Activated T-cell treated with anti-CD3 and anti-CD28 coated beads, Interleukin-2, amount 50 U/mL, for 72 hours (primary cell): Measurements from ENCODE around the gene ECEL1. TPM values are rescaled to one million over a fixed set of nuclear protein-coding genes. Genes with fewer than 3 reads are reported as not detected.

Experiments used
- ATAC-seq, 2 donors: fragments of 150-1000 bp; cut with Tn5 transposase; replicated peaks in 1 of 2; 2 replicates each; pipeline ENCODE4 v1.10.0; 2021; ENCODE audit warnings: moderate library complexity in 2 of 2, mild to moderate bottlenecking in 1 of 2
- DNase-seq, 2 donors: peaks; one replicate each; pipeline ENCODE4 v3.0.0; 2021 to 2022; ENCODE audit warnings: mixed read lengths in 1 of 2
- H3K27ac Mint-ChIP-seq: one replicate; pipeline ENCODE4 v1.8.0; 2022; ENCODE audit warnings: mild to moderate bottlenecking, moderate library complexity, mixed read lengths
- H3K27me3 Mint-ChIP-seq: one replicate; pipeline ENCODE4 v1.8.0; 2022; ENCODE audit warnings: low read depth, mixed read lengths
- H3K36me3 Mint-ChIP-seq, 2 donors: one replicate each; pipeline ENCODE4 v1.8.0; 2022; ENCODE audit warnings: mixed read lengths in 2 of 2, mild to moderate bottlenecking in 1 of 2; ENCODE audit not compliant: insufficient read depth in 2 of 2
- H3K4me1 Mint-ChIP-seq: one replicate; pipeline ENCODE4 v1.8.0; 2022; ENCODE audit warnings: low read depth, mixed read lengths
- H3K4me3 Mint-ChIP-seq, 2 donors: one replicate each; pipeline ENCODE4 v1.8.0; 2022; ENCODE audit warnings: mild to moderate bottlenecking in 2 of 2, mixed read lengths in 2 of 2, moderate library complexity in 2 of 2
- H3K9me3 Mint-ChIP-seq, 2 donors: one replicate each; pipeline ENCODE4 v1.8.0; 2022; ENCODE audit warnings: mixed read lengths in 2 of 2
- total RNA-seq, 2 donors: library from RNA; stranded (reverse); gene quantifications; one replicate each; pipeline ENCODE4 v1.2.3, GENCODE V29; 2022

ECEL1 gene
- total RNA-seq, 2 donors from 2014 or later, result 1.8 to 2.5 TPM

DNA sequence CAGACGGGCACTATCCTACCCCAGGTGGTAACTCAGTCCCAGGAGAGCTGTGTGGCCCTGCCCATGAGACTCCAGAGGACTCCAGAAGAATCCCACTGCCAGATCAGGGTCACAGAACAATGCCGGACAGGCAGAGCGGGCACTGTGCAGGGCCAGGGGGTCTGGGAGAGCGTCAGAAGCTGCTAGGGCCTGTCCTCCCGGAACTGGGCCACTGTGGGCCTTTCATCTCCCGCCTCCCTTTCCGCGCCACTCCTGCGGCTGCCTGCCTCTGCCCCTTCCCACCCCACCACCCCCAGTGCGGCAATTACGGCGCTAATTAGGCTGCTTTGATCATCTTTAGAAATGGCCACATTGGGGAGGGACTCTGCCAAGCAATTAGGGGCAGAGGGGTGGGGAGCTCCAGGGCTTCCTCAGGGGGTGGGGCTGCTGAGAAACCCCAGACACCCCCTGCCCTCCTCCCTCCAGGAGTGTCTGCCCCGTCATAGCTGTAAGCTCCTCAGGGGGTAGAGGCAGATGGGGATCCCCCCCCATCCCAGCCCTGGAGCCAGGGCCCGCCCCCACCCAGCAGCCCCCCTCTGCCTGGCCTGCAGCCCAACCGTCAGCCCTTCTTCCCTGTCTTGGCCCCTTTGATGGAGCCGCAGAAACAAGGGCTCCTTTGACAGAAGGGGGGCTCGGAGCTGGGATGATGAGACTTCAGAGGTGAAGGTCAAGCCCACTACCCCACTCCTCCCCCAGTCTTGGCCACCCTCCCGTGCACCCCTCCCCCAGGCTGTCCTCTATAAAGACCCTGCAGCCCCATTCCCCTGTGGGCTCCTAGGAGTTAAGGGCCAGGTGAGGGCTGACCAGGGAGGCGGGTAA lies 32.2 kb upstream of the ECEL1 start, which contains the start of gene PRSS56:
PRSS56 (plus strand) TSS at position 808 of the 858 bp plus-strand sequence. CDS start 211 bp downstream, outside the sequence.
- no peak for DNase-seq
- H3K4me1 Mint-ChIP-seq, result peaks cover 9% of the 10 kb centered on the region
- no peak within 1 kb of the TSS for H3K27ac Mint-ChIP-seq
- no peak within 1 kb of the TSS for H3K4me3 Mint-ChIP-seq
- H3K27me3 Mint-ChIP-seq, result peaks cover 29% of the 10 kb centered on the region
- no peak for ATAC-seq
- H3K9me3 Mint-ChIP-seq, result no peaks in the 10 kb centered on the region
- H3K36me3 Mint-ChIP-seq, result no peaks in the 10 kb centered on the region

DNA sequence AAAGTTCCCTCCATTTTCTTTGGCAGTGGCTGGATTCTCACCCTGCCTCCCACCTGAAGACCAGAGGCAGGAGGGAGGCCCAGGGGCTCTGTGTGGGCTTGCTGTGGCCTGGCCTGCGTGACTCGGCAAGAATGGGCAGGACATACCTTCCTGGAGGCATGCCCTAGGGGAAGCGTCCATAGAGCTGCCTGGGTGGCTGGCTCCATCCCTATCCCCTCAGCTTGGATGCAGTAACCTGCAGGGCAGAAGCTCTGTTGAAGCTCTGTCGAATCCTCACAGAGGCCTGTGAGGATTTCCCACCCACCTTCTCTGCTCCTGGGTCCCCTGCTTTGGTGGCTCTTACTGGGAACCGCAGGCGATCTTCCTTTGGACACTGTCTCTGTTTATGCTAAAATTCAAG lies 31.2 kb upstream of the ECEL1 start:
- H3K9me3 Mint-ChIP-seq, result no peaks in the 10 kb centered on the region
- H3K27ac Mint-ChIP-seq, result no peak overlapping the region
- H3K4me1 Mint-ChIP-seq, result peaks cover 9% of the 10 kb centered on the region
- DNase-seq, result no peak
- no peaks in the 10 kb centered on the region for H3K36me3 Mint-ChIP-seq
- no peak overlapping the region for H3K4me3 Mint-ChIP-seq
- no peak for ATAC-seq
- H3K27me3 Mint-ChIP-seq, result peaks cover 23% of the 10 kb centered on the region

DNA sequence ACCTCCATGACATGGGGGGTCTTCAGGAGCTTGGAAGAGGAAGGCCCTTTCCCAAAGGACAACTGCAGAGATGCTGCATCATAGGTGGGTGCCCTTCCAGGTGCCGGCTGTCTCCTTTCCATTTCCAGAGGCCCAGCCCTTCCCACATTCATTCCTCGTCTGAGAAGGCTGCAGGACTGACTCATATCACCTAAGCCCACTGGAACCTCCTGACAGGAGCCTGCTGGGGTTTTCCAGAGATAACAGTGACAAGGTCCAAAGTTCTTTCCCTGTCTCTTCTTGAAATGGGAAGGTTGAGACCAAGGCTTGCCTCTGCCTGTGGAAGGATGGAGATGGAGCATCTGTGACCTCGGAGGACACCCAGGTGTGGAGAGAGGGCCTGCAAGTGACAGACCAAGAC lies 28.9 kb upstream of the ECEL1 start:
- H3K27me3 Mint-ChIP-seq, result peaks cover 15% of the 10 kb centered on the region
- H3K4me1 Mint-ChIP-seq, result no peaks in the 10 kb centered on the region
- ATAC-seq, result no peak
- no peaks in the 10 kb centered on the region for H3K36me3 Mint-ChIP-seq
- H3K27ac Mint-ChIP-seq, result no peak overlapping the region
- H3K4me3 Mint-ChIP-seq, result no peak overlapping the region
- DNase-seq, result no peak
- H3K9me3 Mint-ChIP-seq, result no peaks in the 10 kb centered on the region

DNA sequence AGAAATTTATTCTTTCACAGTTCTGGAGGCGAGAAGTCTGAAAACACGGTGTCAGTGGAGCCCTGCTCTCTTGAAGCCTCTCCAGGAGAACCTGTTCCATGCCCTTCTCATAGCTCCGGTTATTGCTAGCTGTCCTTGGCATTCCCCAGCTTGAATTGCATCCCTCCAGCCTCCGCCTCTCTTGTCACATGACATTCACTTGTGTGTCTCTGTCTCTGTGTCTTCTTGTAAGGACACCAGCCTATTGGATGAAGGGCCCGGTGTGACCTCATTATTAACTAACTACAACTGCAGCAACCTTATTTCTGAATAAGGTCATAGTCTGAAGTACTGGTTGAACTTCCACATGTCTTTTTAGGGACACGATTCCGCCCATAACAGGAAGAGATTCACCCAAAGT lies 28.0 kb upstream of the ECEL1 start:
- DNase-seq (no peak), ATAC-seq (no peak)
- peaks cover 10% of the 10 kb centered on the region for H3K27me3 Mint-ChIP-seq
- no peak overlapping the region for H3K27ac Mint-ChIP-seq
- no peaks in the 10 kb centered on the region for H3K4me1 Mint-ChIP-seq
- no peak overlapping the region for H3K4me3 Mint-ChIP-seq
- H3K9me3 Mint-ChIP-seq, result no peaks in the 10 kb centered on the region
- H3K36me3 Mint-ChIP-seq, result no peaks in the 10 kb centered on the region

- DNase-seq, result no peak
- Mint-ChIP-seq H3K9me3 (no peaks in the 10 kb centered on the region), H3K4me3 (no peak overlapping the region), H3K36me3 (no peaks in the 10 kb centered on the region), H3K4me1 (no peaks in the 10 kb centered on the region), H3K27ac (no peak overlapping the region), H3K27me3 (no peaks in the 10 kb centered on the region)
- no peak for ATAC-seq
Observed at GRCh38 chr2:232513353-232513752, 25.7 kb upstream of the ECEL1 start.

DNA sequence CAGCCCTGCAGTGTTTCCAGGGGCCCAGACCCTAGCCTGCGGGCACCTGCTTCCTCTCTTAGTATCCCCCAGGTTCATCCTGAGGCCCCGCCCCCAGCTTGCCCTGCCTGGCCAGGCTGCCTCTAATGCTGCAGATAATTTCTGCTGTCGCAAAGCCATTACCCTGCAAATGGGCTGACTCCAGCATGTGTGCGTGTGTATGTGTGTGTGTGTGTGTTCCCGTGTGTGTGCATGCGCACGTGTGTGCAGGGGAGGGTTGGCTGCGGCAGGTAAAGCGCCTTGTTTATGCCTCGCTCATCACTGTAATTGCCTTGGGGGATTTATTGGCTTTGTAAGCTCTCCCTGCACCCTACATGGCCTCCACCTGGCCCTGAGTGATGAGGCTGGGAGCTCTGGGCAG lies 25.0 kb upstream of the ECEL1 start:
- H3K27ac Mint-ChIP-seq, result no peak overlapping the region
- H3K36me3 Mint-ChIP-seq, result no peaks in the 10 kb centered on the region
- no peaks in the 10 kb centered on the region for H3K27me3 Mint-ChIP-seq
- DNase-seq, result no peak
- no peak overlapping the region for H3K4me3 Mint-ChIP-seq
- H3K9me3 Mint-ChIP-seq, result no peaks in the 10 kb centered on the region
- no peaks in the 10 kb centered on the region for H3K4me1 Mint-ChIP-seq
- ATAC-seq, result no peak

DNA sequence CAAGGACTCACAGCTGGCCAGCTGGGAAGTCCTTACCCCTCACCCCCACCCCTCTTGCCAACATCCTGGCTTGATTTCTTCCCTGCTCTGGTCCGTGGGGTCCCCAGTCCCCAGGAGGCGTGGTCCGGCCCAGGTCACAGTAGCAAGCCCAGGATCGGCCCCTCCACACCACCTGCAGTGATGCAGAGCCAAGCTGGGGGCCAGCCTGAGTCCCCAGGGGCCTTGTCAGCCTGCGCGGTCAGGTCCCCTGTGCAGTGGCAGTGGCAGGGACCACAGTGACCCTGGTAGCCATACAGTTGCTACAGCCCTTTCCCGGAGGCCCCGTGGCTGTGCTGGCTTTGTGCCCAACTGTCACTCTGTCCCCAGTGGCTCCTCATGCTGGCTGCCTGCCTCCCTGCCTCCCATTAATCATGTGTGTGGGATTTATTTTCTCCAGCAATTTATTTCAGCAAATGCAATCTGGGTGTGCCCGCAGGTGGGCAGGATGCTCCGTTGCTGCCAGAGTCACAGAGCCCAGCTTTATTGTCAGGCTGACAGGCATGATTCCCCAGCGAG lies 23.8 kb upstream of the ECEL1 start:
- Mint-ChIP-seq H3K9me3 (no peaks in the 10 kb centered on the region), H3K27ac (no peak overlapping the region), H3K4me3 (no peak overlapping the region), H3K27me3 (peaks cover under 1% of the 10 kb centered on the region), H3K4me1 (no peaks in the 10 kb centered on the region), H3K36me3 (no peaks in the 10 kb centered on the region)
- no peak for DNase-seq
- ATAC-seq, result no peak

- no peak overlapping the region for H3K4me3 Mint-ChIP-seq
- no peaks in the 10 kb centered on the region for H3K9me3 Mint-ChIP-seq
Observed at GRCh38 chr2:232508251-232508650, 20.6 kb upstream of the ECEL1 start.

DNA sequence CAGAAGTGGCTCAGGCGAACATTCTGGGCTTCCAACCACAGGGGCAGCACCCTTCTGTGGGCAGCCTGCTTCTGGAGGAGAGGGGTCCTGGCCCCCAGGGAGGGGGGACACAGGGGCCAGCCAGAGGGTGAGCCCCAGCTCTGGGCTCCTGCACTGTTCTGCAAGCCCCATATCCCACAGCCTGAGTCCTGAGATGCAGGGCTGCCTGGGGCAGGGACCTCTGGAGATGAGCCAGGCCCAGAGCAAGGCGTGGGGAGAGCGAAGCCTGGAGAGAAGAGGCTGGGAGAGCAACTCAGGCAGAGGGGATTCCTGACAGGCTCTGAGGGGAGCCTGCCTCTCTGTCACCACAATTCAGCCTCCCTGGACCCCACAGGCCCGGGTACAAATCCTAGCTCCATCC lies 19.1 kb upstream of the ECEL1 start:
- Mint-ChIP-seq H3K27me3 (peaks cover 33% of the 10 kb centered on the region), H3K4me3 (no peak overlapping the region)

More at GRCh38 chr2:232508251-232508650, 20.6 kb upstream of the ECEL1 start:
- Mint-ChIP-seq H3K4me1 (peaks cover 10% of the 10 kb centered on the region), H3K27me3 (peaks cover 28% of the 10 kb centered on the region), H3K27ac (no peak overlapping the region), H3K36me3 (no peaks in the 10 kb centered on the region)
- no peak for DNase-seq
- no peak for ATAC-seq

DNA sequence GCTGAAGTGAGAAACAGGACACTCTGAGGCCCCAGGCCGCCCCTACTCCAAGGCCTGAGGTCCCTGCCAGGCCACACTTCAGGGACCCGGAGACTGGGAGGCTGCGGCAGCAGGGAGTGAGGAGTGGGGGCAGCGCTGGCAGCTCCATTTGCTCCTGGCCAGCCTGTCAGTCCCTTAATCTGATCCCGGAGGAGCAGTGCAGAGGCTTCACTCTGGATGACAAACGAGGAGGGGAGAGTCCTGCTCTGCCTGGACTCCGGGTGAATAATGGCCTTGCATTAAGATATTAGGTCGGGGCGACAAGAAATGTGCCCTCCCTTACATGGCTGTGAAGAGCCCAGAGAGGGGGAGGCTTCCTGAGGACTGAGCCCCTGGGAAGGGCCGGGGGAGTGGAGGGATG lies 18.2 kb upstream of the ECEL1 start:
- Mint-ChIP-seq H3K4me1 (peaks cover 15% of the 10 kb centered on the region), H3K36me3 (no peaks in the 10 kb centered on the region), H3K27ac (no peak overlapping the region), H3K9me3 (no peaks in the 10 kb centered on the region), H3K4me3 (no peak overlapping the region), H3K27me3 (peaks cover 33% of the 10 kb centered on the region)
- DNase-seq (no peak), ATAC-seq (no peak)

More for the DNA sequence above, 19.1 kb upstream of the ECEL1 start:
- DNase-seq, result no peak
- Mint-ChIP-seq H3K27ac (no peak overlapping the region), H3K9me3 (no peaks in the 10 kb centered on the region), H3K36me3 (no peaks in the 10 kb centered on the region), H3K4me1 (peaks cover 15% of the 10 kb centered on the region)
- no peak for ATAC-seq

DNA sequence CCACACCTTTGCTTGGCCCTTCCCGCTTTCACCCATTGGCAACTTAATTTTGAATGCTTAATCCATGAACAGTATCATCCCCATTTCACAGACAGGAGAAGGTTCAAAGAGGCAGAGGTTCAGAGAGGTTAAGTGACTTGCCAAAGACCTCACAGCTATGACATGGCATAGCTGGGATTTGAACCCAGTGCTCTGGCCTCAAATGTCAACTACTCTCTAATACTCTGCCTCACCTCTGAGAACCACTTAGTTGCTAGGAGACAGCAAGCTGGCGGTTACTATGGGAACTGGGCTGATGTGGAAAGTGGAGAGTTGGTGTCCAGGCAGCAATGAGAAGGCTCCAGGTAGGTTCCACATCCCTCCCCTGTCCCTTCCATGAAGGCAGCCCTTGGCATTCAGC lies 16.8 kb upstream of the ECEL1 start:
- no peaks in the 10 kb centered on the region for H3K36me3 Mint-ChIP-seq
- H3K27ac Mint-ChIP-seq, result no peak overlapping the region
- H3K27me3 Mint-ChIP-seq, result peaks cover 39% of the 10 kb centered on the region
- peak overlapping the region; percentile 23 to 71 for H3K4me3 Mint-ChIP-seq
- no peak for ATAC-seq
- DNase-seq, result no peak
- no peaks in the 10 kb centered on the region for H3K9me3 Mint-ChIP-seq
- H3K4me1 Mint-ChIP-seq, result peaks cover 15% of the 10 kb centered on the region

- Mint-ChIP-seq H3K27me3 (peaks cover 39% of the 10 kb centered on the region), H3K27ac (no peak overlapping the region), H3K9me3 (no peaks in the 10 kb centered on the region), H3K36me3 (no peaks in the 10 kb centered on the region), H3K4me1 (peaks cover 15% of the 10 kb centered on the region), H3K4me3 (peak overlapping the region; percentile 46 to 71)
- DNase-seq, result no peak
- no peak for ATAC-seq
Observed at GRCh38 chr2:232503809-232504323, 16.2 kb upstream of the ECEL1 start.

DNA sequence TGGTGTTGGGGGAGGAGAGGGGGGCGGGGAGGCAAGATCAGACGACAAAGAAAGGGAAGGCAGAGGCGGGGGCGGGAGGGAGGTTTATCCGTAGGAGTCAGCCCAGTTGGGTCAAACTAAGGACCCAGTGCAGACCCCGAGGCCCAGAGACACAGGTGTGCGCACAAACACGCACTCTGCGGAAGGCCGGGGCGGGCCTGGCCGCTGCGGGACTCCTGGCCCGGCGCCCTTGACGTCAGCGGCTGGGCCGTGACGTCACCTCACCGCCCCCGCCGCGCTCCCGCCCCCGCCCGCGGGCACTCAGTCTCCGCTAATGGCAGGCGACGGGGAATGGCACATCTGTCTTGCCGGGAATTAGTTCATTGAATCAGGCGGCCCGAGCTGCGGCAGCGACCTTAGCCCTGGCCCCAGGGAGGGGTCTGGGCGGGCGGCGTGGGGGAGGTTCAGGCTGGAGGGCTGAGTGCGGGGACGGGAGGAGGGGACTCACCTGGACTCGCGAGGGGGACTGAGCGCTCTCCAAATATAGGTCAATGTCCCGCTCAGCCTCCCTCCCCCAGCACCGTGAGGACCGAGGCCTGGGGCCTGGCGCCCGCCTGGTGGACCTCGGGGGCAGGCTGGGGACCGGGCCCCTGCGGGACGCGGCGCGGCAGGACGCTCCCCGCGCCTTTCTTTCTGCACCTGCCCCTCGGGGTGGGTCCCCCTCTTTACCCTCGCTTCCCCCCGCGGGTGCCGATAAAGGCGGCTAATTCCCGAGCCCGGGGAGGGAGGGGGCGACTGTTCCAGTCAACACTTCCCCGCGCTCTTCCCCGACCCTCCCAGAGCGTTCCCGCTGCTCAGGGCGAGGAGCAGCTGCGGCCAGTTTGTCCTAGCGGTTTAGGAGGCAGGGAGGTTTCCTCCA lies 15.5 kb upstream of the ECEL1 start:
- peak overlapping the region; percentile 58 to 76 for H3K4me3 Mint-ChIP-seq
- H3K4me1 Mint-ChIP-seq, result peaks cover 15% of the 10 kb centered on the region
- H3K9me3 Mint-ChIP-seq, result no peaks in the 10 kb centered on the region
- DNase-seq (peak; percentile 39 to 70), ATAC-seq (peak; percentile 63 to 72)
- no peaks in the 10 kb centered on the region for H3K36me3 Mint-ChIP-seq
- H3K27me3 Mint-ChIP-seq, result peaks cover 45% of the 10 kb centered on the region
- H3K27ac Mint-ChIP-seq, result no peak overlapping the region
